ENCODE results near the gene XRCC1. TPM values are rescaled to one million over a fixed set of nuclear protein-coding genes. Genes with fewer than 3 reads are reported as not detected.
"Not testable (repeated sequence)": the region's sequence is repeated elsewhere in the genome, so short reads cannot be mapped to it uniquely, and the experiment has no call there.

The XRCC1 gene
- total RNA-seq, 2 donors from 2014 or later, result 37.9 to 38.9 TPM

DNA sequence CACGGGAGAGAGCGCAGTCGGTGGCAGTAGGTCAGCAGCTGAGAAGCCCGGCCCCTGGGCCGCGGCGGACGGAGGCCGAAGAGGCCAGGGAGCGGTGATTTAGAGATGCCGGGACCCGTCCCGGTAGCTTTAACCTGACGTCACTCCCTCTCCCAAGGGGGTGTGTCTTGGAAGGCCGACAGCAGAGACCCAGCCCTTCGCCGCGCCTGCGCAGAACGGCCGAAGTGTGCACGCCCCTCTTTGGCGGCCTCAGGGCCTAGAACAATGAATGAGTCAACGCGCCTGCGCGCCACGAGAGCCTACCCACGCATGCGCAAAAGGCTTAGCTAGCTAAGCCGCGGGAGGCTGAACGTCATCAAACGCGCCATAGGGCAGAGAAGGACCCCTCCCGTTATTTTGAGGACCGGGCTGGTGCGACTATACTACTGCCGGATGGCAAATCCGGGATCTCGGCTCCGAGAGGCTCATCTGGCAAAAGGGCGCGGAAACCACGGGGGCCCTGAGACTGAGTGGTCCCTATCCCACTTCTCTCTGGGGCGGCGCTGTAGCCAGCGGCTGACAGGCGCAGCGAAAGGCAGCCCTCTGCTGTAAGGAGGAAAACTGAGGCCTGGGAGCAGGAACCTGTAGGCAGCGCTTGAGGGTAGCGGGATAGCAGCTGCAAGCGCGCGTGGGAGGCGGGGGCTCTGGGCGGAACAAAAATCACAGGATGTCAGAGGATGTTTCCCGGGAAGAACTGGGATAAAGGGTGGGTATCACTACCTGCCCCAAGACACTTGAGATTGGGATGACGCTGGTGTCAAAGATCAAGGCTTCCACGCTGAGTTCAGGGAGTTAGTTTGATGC, 20.9 kb upstream of the XRCC1 start, which contains the start of the genes IRGQ and ZNF576:
IRGQ (minus strand) TSS at position 136 of the 843 bp plus-strand sequence. CDS start 796 bp downstream, outside the sequence.
ZNF576 (plus strand) TSS at position 597 of the 843 bp plus-strand sequence. CDS start 514 bp downstream, outside the sequence.
- H3K27ac Mint-ChIP-seq, result peak within 1 kb of the TSS; percentile 100
- peaks cover 2% of the 10 kb centered on the region for H3K36me3 Mint-ChIP-seq (ENCODE audit: low read depth)
- peak within 1 kb of the TSS; percentile 97 for H3K4me3 Mint-ChIP-seq
- no peaks in the 10 kb centered on the region for H3K27me3 Mint-ChIP-seq
- ATAC-seq (peak; percentile 77), DNase-seq (peak; percentile 100)
- H3K4me1 Mint-ChIP-seq, result peaks cover 39% of the 10 kb centered on the region
- no peaks in the 10 kb centered on the region for H3K9me3 ChIP-seq (ENCODE audit: control insufficient read depth, low read length, poor library complexity, severe bottlenecking)

- no peaks in the 10 kb centered on the region for H3K27me3 Mint-ChIP-seq
- DNase-seq (peak in 1 of 3 donors; percentile 20), ATAC-seq (peak; percentile 12)
- peak overlapping the region; percentile 97 for H3K4me3 Mint-ChIP-seq
- H3K36me3 Mint-ChIP-seq (ENCODE audit: low read depth), result peaks cover 2% of the 10 kb centered on the region
- H3K9me3 ChIP-seq (ENCODE audit: control insufficient read depth, low read length, poor library complexity, severe bottlenecking), result no peaks in the 10 kb centered on the region
- H3K4me1 Mint-ChIP-seq, result peaks cover 40% of the 10 kb centered on the region
- peak overlapping the region; percentile 100 for H3K27ac Mint-ChIP-seq
Measured at GRCh38 chr19:43595605-43595998, 20.3 kb upstream of the XRCC1 start.

DNA sequence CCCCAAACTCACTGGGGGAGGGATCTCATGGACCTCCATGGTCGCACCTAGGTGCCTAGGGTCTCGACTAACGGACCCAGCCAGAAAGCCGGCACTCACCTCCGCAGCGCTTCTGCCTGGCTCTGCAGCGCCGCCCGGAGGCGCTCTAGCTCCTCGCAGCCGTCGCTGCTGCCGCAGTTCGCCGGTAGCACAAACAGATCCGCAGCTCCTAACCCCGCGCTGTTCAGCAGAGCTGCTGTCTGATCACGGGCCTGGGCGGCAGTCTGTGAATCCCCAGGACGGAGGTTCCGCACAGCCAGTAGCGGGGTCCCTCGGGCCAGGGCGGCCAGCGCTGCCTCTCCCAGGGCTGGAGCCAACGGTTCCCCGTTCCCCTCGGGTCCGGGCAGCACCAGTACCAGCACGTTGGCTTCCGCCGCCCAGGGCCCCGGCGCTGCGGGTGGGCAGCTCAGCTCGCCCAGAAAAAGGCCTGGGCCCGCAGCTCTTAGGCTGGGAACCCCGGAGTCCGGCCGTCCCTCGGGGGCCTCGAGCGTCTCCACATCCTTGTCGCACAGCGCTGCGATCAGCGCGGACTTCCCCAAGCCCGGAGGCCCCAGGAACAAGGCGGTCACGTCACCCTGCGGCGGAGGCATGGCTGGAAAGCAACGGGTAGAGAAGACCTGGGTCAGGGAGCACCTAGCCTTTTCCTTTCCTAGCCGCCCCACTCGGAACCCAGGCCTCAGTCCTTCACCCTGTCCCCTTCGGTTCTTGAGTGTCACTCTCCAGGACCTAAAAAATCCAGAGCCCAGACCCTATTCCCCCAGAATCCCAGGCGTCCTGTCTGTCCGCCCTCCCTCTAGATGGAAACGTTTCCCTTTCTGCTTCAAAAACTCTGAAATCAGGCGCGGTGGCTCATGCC, 19.6 kb upstream of the XRCC1 start:
- Mint-ChIP-seq H3K27me3 (no peaks in the 10 kb centered on the region), H3K36me3 (ENCODE audit: low read depth) (peaks cover 2% of the 10 kb centered on the region), H3K4me1 (peaks cover 42% of the 10 kb centered on the region), H3K27ac (peak overlapping the region; percentile 100), H3K4me3 (peak overlapping the region; percentile 97)
- peak; percentile 62 to 68 (median 64) for DNase-seq
- peak; percentile 69 for ATAC-seq
- no peaks in the 10 kb centered on the region for H3K9me3 ChIP-seq (ENCODE audit: control insufficient read depth, low read length, poor library complexity, severe bottlenecking)

GRCh38 chr19:43594081-43594697, 18.9 kb upstream of the XRCC1 start:
- H3K4me3 Mint-ChIP-seq, result peak overlapping the region; percentile 82
- peak overlapping the region; percentile 100 for H3K27ac Mint-ChIP-seq
- H3K9me3 ChIP-seq (ENCODE audit: control insufficient read depth, low read length, poor library complexity, severe bottlenecking), result no peaks in the 10 kb centered on the region
- peaks cover 45% of the 10 kb centered on the region for H3K4me1 Mint-ChIP-seq
- ATAC-seq, result no peak
- H3K36me3 Mint-ChIP-seq (ENCODE audit: low read depth), result peaks cover 2% of the 10 kb centered on the region
- no peak for DNase-seq
- no peaks in the 10 kb centered on the region for H3K27me3 Mint-ChIP-seq

- Mint-ChIP-seq H3K36me3 (ENCODE audit: low read depth) (peaks cover 2% of the 10 kb centered on the region), H3K27ac (peak overlapping the region; percentile 100), H3K27me3 (no peaks in the 10 kb centered on the region), H3K4me3 (peak overlapping the region; percentile 82), H3K4me1 (peaks cover 37% of the 10 kb centered on the region)
- H3K9me3 ChIP-seq (ENCODE audit: control insufficient read depth, low read length, poor library complexity, severe bottlenecking), result no peaks in the 10 kb centered on the region
- no peak for ATAC-seq
- no peak for DNase-seq
Measured at GRCh38 chr19:43592800-43593350, 17.5 kb upstream of the XRCC1 start.

- Mint-ChIP-seq H3K4me3 (no peak overlapping the region), H3K36me3 (ENCODE audit: low read depth) (peaks cover 2% of the 10 kb centered on the region), H3K4me1 (peaks cover 30% of the 10 kb centered on the region), H3K27ac (no peak overlapping the region), H3K27me3 (no peaks in the 10 kb centered on the region)
- DNase-seq (no peak), ATAC-seq (no peak)
- no peaks in the 10 kb centered on the region for H3K9me3 ChIP-seq (ENCODE audit: control insufficient read depth, low read length, poor library complexity, severe bottlenecking)
Measured at GRCh38 chr19:43591904-43592772, 16.8 kb upstream of the XRCC1 start.

GRCh38 chr19:43589678-43590077, 14.4 kb upstream of the XRCC1 start:
- peaks cover 3% of the 10 kb centered on the region for H3K36me3 Mint-ChIP-seq (ENCODE audit: low read depth)
- H3K9me3 ChIP-seq (ENCODE audit: control insufficient read depth, low read length, poor library complexity, severe bottlenecking), result no peaks in the 10 kb centered on the region
- H3K27me3 Mint-ChIP-seq, result no peaks in the 10 kb centered on the region
- peaks cover 17% of the 10 kb centered on the region for H3K4me1 Mint-ChIP-seq
- DNase-seq (no peak), ATAC-seq (no peak)
- peak overlapping the region; percentile 72 for H3K27ac Mint-ChIP-seq
- no peak overlapping the region for H3K4me3 Mint-ChIP-seq

GRCh38 chr19:43589277-43589676, 13.9 kb upstream of the XRCC1 start:
- no peak for ATAC-seq
- peaks cover 3% of the 10 kb centered on the region for H3K36me3 Mint-ChIP-seq (ENCODE audit: low read depth)
- no peaks in the 10 kb centered on the region for H3K27me3 Mint-ChIP-seq
- no peaks in the 10 kb centered on the region for H3K9me3 ChIP-seq (ENCODE audit: control insufficient read depth, low read length, poor library complexity, severe bottlenecking)
- H3K27ac Mint-ChIP-seq, result no peak overlapping the region
- peaks cover 18% of the 10 kb centered on the region for H3K4me1 Mint-ChIP-seq
- no peak overlapping the region for H3K4me3 Mint-ChIP-seq
- no peak for DNase-seq

- not testable (repeated sequence) for H3K4me3 Mint-ChIP-seq; ATAC-seq; DNase-seq; H3K27me3 Mint-ChIP-seq; H3K9me3 ChIP-seq (ENCODE audit: control insufficient read depth, low read length, poor library complexity, severe bottlenecking); H3K27ac Mint-ChIP-seq; H3K36me3 Mint-ChIP-seq (ENCODE audit: low read depth)
- peaks cover 16% of the 10 kb centered on the region for H3K4me1 Mint-ChIP-seq
Measured at GRCh38 chr19:43587029-43587428, 11.7 kb upstream of the XRCC1 start.

- H3K4me3 Mint-ChIP-seq, result no peak overlapping the region
- H3K27ac Mint-ChIP-seq, result no peak overlapping the region
- ATAC-seq (no peak), DNase-seq (no peak)
- peaks cover 3% of the 10 kb centered on the region for H3K36me3 Mint-ChIP-seq (ENCODE audit: low read depth)
- H3K9me3 ChIP-seq (ENCODE audit: control insufficient read depth, low read length, poor library complexity, severe bottlenecking), result no peaks in the 10 kb centered on the region
- H3K27me3 Mint-ChIP-seq, result no peaks in the 10 kb centered on the region
- peaks cover 16% of the 10 kb centered on the region for H3K4me1 Mint-ChIP-seq
Measured at GRCh38 chr19:43586346-43586745, 11.0 kb upstream of the XRCC1 start.

DNA sequence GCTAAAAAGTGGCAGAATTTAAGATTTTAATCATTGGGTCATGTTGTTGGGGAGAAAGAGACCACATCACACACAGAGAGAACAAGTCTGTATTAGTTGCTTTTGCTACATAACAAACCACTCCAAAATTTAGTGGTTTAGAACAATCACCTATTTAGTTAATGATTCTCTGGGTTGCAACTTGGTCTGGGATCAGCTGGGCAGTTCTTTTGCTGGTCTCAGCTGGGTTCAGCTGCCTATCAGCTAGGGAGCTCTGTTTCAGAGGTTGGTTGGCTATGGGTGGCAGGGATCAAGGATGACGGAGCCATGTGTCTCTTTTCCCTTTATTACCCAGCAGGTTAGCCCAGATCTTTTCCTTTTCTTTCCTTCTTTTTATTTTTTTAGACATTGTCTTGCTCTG, 9.2 kb upstream of the XRCC1 start:
- H3K27ac Mint-ChIP-seq, result peak overlapping the region; percentile 47
- H3K27me3 Mint-ChIP-seq, result no peaks in the 10 kb centered on the region
- DNase-seq (no peak), ATAC-seq (no peak)
- peaks cover 17% of the 10 kb centered on the region for H3K4me1 Mint-ChIP-seq
- H3K36me3 Mint-ChIP-seq (ENCODE audit: low read depth), result peaks cover 3% of the 10 kb centered on the region
- no peak overlapping the region for H3K4me3 Mint-ChIP-seq
- H3K9me3 ChIP-seq (ENCODE audit: control insufficient read depth, low read length, poor library complexity, severe bottlenecking), result no peaks in the 10 kb centered on the region

DNA sequence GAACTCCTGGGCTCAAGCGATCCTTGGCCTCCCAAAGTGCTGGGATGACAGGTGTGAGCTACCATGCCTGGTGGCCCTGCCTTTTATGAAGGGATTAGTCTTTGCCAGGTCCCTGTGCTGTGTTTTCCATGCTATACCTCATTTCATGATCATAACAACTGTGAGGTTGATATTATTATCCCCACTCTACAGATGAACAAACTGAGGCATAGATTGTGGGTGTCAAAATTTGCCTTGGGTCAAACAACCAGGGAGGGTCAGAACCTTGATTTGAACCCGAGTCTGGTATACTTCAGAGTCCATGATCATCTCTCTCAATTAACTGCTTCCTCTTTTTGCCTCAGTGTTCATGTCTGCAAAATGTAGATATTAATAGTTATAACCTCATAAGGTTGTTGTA, 7.2 kb upstream of the XRCC1 start:
- Mint-ChIP-seq H3K27me3 (no peaks in the 10 kb centered on the region), H3K27ac (peak overlapping the region; percentile 21), H3K4me3 (no peak overlapping the region), H3K4me1 (peaks cover 21% of the 10 kb centered on the region), H3K36me3 (ENCODE audit: low read depth) (peaks cover 3% of the 10 kb centered on the region)
- no peak for ATAC-seq
- DNase-seq, result no peak
- no peaks in the 10 kb centered on the region for H3K9me3 ChIP-seq (ENCODE audit: control insufficient read depth, low read length, poor library complexity, severe bottlenecking)
